Measurements from ENCODE around the gene PRKCE. TPM values are rescaled to one million over a fixed set of nuclear protein-coding genes. Genes with fewer than 3 reads are reported as not detected.

PRKCE gene
- total RNA-seq, 1 experiment from 2014 or later, result 1.3 TPM

- Histone ChIP-seq H2BK5ac (ENCODE audit: insufficient read length, low read length) (no peak overlapping the region), H3K23me2 (ENCODE audit: insufficient read length, low read depth, low read length, poor library complexity, severe bottlenecking) (no peaks in the 10 kb centered on the region), H3T11ph (ENCODE audit: low read length) (no peak overlapping the region), H3K56ac (ENCODE audit: insufficient read length, low read depth, low read length) (no peak overlapping the region), H3K9me3 (ENCODE audit: control insufficient read depth, low read depth, low read length) (peaks cover 6% of the 10 kb centered on the region), H3K79me1 (ENCODE audit: insufficient read depth, low read depth, low read length, poor library complexity, severe bottlenecking) (no peaks in the 10 kb centered on the region), H4K91ac (ENCODE audit: insufficient read length, low read depth, low read length) (no peak overlapping the region), H3K14ac (ENCODE audit: insufficient read depth, low read length) (no peak overlapping the region), H2BK20ac (ENCODE audit: low read depth, low read length, poor library complexity, severe bottlenecking) (no peak overlapping the region), H3K27me3 (ENCODE audit: insufficient read depth, low read length) (no peaks in the 10 kb centered on the region), H3K79me2 (ENCODE audit: insufficient read depth, low read length) (no peaks in the 10 kb centered on the region), H3K27ac (ENCODE audit: insufficient read length, low read depth, low read length) (no peak overlapping the region), H3K4me2 (ENCODE audit: insufficient read depth, insufficient read length, low read length) (no peak overlapping the region), H2BK15ac (ENCODE audit: low read depth, low read length) (no peak overlapping the region), H4K20me1 (ENCODE audit: control insufficient read depth, insufficient read depth, insufficient read length) (no peaks in the 10 kb centered on the region), H3K4ac (ENCODE audit: low read depth, low read length) (no peak overlapping the region), H2AFZ (ENCODE audit: low read length) (no peak overlapping the region), H2AK5ac (ENCODE audit: insufficient read length, low read length) (no peak overlapping the region), H2BK12ac (ENCODE audit: insufficient read length, low read depth, low read length) (no peak overlapping the region), H3K18ac (ENCODE audit: insufficient read length, low read depth, low read length) (no peak overlapping the region), H4K8ac (replicated peaks; ENCODE audit: insufficient read length, low read depth, low read length) (no peak overlapping the region), H3K9ac (ENCODE audit: extremely low read depth, insufficient read length, low read length) (no peak overlapping the region), H3K4me1 (ENCODE audit: insufficient read depth, low read length) (no peaks in the 10 kb centered on the region), H3K23ac (ENCODE audit: insufficient read length, low read depth, low read length) (no peak overlapping the region), H2BK120ac (ENCODE audit: low read depth, low read length, poor library complexity, severe bottlenecking) (no peak overlapping the region), H4K5ac (ENCODE audit: insufficient read length, low read depth, low read length) (no peak overlapping the region)
- DNase-seq, result no peak
- no peaks in the 10 kb centered on the region; a peak in 1 of 7 replicates for H3K36me3 Mint-ChIP-seq (ENCODE audit: insufficient read depth in 1 of 3, low read depth in 3 of 3)
- H3K27me3 Mint-ChIP-seq (ENCODE audit: low read depth), result peaks cover 5% of the 10 kb centered on the region
- no peak overlapping the region for H3K4me3 Mint-ChIP-seq
- H3K9me3 Mint-ChIP-seq, result peaks cover 6% of the 10 kb centered on the region in 2 experiments
- WGBS (ENCODE audit: extremely low coverage, insufficient read length, low lambda C conversion rate), result no CpG with 5 or more reads among the region's 4 CpGs
- no peaks in the 10 kb centered on the region for H3K4me1 Mint-ChIP-seq
- no peak for TF ChIP-seq CTCF (conservative IDR thresholded peaks at IDR 0.05)
- no peak overlapping the region for H3K27ac Mint-ChIP-seq
Measured at GRCh38 chr2:45871541-45871940, 220.1 kb downstream of the PRKCE start.
